Tibial artery (tissue), 4 donors: ENCODE data around the gene ZBTB6.

Experiments used
- DNase-seq, 2 donors: peaks; one replicate each; pipeline ENCODE4 v3.0.0-alpha.2; 2019
- H3K27ac ChIP-seq, 2 donors: fragments of 200-600 bp; sonication (generic) in 1 of 2; 1 replicate in 1 of 2; 2 replicates in 1 of 2; pipeline ENCODE4 v1.5.1; 2018 to 2019; ENCODE audit warnings: mild to moderate bottlenecking in 1 of 2
- H3K27me3 ChIP-seq, 2 donors: fragments of 200-600 bp; sonication (generic) in 1 of 2; one replicate each; pipeline versions ENCODE4 v1.5.1 to v1.6.0; 2016 to 2019
- H3K36me3 ChIP-seq, 3 donors: fragments of 200-600 bp; sonication (generic) in 2 of 3; one replicate each; pipeline ENCODE4 v1.5.1; 2016 to 2019; ENCODE audit warnings: mild to moderate bottlenecking in 2 of 3
- H3K4me1 ChIP-seq, 4 donors: fragments of 200-600 bp; sonication (generic) in 2 of 4; 1 replicate in 3 of 4; 2 replicates in 1 of 4; pipeline ENCODE4 v1.5.1; 2016 to 2019
- H3K4me3 ChIP-seq, 2 donors: fragments of 200-600 bp; sonication (generic) in 1 of 2; 1 replicate in 1 of 2; 2 replicates in 1 of 2; pipeline ENCODE4 v1.5.1; 2018 to 2019; ENCODE audit warnings: mild to moderate bottlenecking in 2 of 2
- H3K9me3 ChIP-seq, 3 donors: fragments of 200-600 bp; sonication (generic) in 1 of 3; one replicate each; pipeline ENCODE4 v1.5.1; 2016 to 2019
- intact Hi-C: fragments of 100-400 bp; cut with DNase I; formaldehyde crosslinking; loops from one replicate; pipeline ENCODE4 v1.15.0; 2023; ENCODE audit warnings: low total_unique reads
- TF ChIP-seq, protein P1 (sequence below), 2 experiments: fragments of 200-600 bp in 1 of 2; fragments of 450-650 bp in 1 of 2; IDR thresholded peaks; one replicate each; pipeline ENCODE4 v1.5.1; 2017 to 2019; ENCODE audit warnings: antibody characterized with exemption in 2 of 2, mild to moderate bottlenecking in 1 of 2, moderate library complexity in 1 of 2

Gene ZBTB6, protein sequence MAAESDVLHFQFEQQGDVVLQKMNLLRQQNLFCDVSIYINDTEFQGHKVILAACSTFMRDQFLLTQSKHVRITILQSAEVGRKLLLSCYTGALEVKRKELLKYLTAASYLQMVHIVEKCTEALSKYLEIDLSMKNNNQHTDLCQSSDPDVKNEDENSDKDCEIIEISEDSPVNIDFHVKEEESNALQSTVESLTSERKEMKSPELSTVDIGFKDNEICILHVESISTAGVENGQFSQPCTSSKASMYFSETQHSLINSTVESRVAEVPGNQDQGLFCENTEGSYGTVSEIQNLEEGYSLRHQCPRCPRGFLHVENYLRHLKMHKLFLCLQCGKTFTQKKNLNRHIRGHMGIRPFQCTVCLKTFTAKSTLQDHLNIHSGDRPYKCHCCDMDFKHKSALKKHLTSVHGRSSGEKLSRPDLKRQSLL

DNA sequence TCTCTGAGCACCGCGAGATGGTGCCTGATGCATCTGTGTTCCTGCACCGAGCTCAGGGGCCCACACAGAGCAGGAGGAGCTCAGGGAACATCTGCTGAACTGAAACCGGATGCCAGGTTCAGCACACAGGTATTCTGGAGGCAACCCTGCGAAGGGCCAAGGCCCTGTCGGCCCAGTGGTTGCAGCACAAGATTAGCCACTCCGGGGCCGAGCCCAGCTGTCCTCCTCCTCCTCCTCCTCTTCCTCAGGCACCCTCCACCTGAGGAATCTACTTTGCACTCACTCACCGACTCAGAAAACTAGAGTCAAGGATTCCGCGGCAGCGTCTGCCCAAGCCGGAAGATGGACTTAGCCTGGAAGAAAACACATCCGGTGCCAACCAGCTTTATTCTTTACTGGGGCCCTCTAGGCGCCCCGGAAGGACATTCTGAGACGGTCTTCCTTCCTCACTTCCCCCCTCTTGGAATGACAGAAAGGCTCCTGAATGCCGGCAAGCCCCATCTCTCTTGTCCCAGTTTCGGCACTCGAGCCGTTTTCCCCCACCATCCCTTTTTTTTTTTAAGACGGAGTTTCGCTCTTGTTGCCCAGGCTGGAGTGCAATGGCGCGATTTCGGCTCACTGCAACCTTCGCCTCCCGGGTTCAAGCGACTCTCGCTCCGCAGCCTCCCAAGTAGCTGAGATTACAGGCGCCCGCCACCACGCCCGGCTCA, at the start of gene ZBTB6:
Gene ZBTB6, minus strand, starts transcription at position 360 of the 710 bp plus-strand sequence. CDS start 1,251 bp downstream, outside the sequence.
- peak within 1 kb of the TSS; percentile 60 to 76 for H3K4me3 ChIP-seq
- intact Hi-C loops, result no loop called here
- H3K36me3 ChIP-seq, result peaks cover 12 to 22% (median 18%) of the 10 kb centered on the region in 3 donors
- TF ChIP-seq, protein P1, sequence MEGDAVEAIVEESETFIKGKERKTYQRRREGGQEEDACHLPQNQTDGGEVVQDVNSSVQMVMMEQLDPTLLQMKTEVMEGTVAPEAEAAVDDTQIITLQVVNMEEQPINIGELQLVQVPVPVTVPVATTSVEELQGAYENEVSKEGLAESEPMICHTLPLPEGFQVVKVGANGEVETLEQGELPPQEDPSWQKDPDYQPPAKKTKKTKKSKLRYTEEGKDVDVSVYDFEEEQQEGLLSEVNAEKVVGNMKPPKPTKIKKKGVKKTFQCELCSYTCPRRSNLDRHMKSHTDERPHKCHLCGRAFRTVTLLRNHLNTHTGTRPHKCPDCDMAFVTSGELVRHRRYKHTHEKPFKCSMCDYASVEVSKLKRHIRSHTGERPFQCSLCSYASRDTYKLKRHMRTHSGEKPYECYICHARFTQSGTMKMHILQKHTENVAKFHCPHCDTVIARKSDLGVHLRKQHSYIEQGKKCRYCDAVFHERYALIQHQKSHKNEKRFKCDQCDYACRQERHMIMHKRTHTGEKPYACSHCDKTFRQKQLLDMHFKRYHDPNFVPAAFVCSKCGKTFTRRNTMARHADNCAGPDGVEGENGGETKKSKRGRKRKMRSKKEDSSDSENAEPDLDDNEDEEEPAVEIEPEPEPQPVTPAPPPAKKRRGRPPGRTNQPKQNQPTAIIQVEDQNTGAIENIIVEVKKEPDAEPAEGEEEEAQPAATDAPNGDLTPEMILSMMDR (IDR thresholded peaks at IDR 0.05), result no peak
- H3K9me3 ChIP-seq, result no peaks in the 10 kb centered on the region
- peak; percentile 69 to 83 for DNase-seq
- H3K4me1 ChIP-seq, result peaks cover 0 to 17% (median 16%) of the 10 kb centered on the region in 4 donors
- H3K27me3 ChIP-seq, result no peaks in the 10 kb centered on the region
- peak within 1 kb of the TSS; percentile 70 to 73 for H3K27ac ChIP-seq

DNA sequence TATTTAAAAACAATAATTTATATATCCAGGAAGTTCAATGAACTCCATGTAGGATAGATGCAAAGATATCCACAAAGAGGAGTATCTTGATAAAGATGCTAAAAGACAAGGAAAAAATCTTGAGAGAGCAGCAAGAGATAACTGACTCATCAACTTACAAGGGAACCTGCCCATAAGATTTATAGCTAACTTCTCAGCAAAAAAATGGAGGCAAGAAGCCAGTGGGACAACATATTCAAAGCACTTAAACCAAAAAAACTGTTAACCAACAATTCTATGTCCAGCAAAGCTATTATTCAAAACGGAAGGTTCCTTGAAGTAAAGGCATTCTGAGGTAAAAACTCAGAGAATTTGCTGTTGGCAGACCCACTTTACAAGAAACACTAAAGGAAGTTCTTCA, 48.0 kb upstream of the ZBTB6 start:
- intact Hi-C loops, result no loop called here
- Histone ChIP-seq H3K36me3 (peaks cover 6 to 29% (median 24%) of the 10 kb centered on the region in 3 donors), H3K27me3 (no peaks in the 10 kb centered on the region), H3K9me3 (no peaks in the 10 kb centered on the region), H3K4me1 (peaks cover 0 to 19% (median 1%) of the 10 kb centered on the region in 4 donors), H3K4me3 (no peak overlapping the region), H3K27ac (no peak overlapping the region)
- TF ChIP-seq, protein P1 (IDR thresholded peaks at IDR 0.05), result no peak
- no peak for DNase-seq

DNA sequence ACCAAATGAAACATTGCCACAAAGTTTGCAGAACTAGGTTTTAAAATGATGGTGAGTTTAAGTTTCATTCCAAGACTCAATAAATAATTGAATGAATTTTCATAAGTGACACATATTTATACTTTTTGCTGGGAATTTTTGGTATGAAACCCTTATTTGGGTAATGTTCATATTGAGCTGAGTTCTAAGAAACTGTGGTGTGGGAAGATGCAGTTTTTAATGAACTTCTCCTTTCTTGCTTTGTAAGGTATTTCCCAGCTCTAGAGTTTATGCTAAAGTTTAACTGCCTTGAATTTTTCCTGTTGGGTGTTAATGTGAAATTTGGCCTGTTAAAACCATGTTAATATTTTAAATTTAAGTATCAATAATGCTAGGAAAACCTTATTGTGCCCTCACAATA, 42.8 kb upstream of the ZBTB6 start:
- Histone ChIP-seq H3K4me1 (peaks cover 0 to 49% (median 16%) of the 10 kb centered on the region in 4 donors), H3K9me3 (no peaks in the 10 kb centered on the region), H3K36me3 (peaks cover 6 to 13% (median 8%) of the 10 kb centered on the region in 3 donors), H3K27me3 (no peaks in the 10 kb centered on the region), H3K4me3 (no peak overlapping the region), H3K27ac (no peak overlapping the region)
- intact Hi-C loops, result no loop called here
- TF ChIP-seq, protein P1 (IDR thresholded peaks at IDR 0.05), result no peak
- no peak for DNase-seq

DNA sequence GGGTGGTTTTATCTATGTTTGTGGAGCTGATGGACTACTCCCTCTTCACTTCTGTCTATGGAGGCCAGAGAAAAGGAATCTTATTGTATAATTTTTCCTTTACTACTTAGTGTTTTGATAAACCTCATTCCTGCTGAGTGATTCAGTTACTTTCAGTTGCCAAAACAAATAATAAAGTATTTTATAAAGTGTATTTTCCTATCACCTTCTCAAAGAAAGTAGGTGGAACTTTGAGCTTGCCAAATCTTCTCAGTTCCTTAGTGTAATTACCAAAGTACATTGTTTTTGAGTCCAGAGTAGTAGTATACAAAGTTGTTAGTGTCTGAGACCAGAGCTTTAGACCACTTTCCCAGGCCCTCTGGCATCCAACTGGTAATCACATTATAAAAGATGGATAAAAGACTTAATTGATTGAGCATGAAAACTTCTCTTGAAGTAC, 41.1 kb upstream of the ZBTB6 start:
- Histone ChIP-seq H3K4me3 (no peak overlapping the region), H3K27ac (peak overlapping the region in 1 of 2 donors; percentile 21), H3K27me3 (no peaks in the 10 kb centered on the region), H3K4me1 (peaks cover 0 to 62% (median 18%) of the 10 kb centered on the region in 4 donors), H3K9me3 (no peaks in the 10 kb centered on the region), H3K36me3 (no peaks in the 10 kb centered on the region)
- intact Hi-C loops, result no loop called here
- TF ChIP-seq, protein P1 (IDR thresholded peaks at IDR 0.05), result no peak
- no peak for DNase-seq

DNA sequence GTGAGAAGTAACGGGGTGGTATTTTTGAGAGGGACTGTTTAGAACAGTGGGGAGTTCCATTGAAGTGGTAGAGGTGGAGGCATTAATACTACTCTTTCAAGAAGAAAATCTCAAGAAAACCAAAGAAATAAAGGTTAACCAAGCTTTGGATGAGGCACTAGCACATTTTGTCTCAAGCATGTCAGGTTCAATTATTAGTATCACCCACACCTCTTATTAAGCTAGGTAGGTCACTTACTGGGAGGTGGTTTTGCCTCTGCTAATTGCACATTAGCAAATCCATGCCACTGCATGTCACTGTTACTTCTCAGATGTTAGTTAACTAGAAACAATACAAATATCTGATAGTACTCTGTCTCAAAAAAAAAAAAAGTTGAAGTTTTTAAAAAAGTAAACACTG, 37.9 kb upstream of the ZBTB6 start:
- H3K36me3 ChIP-seq, result no peaks in the 10 kb centered on the region
- TF ChIP-seq, protein P1 (IDR thresholded peaks at IDR 0.05), result no peak
- no peak for DNase-seq
- no peak overlapping the region for H3K4me3 ChIP-seq
- intact Hi-C loops, result no loop called here
- no peaks in the 10 kb centered on the region for H3K9me3 ChIP-seq
- H3K27ac ChIP-seq, result no peak overlapping the region
- peaks cover 0 to 73% (median 18%) of the 10 kb centered on the region in 4 donors for H3K4me1 ChIP-seq
- no peaks in the 10 kb centered on the region for H3K27me3 ChIP-seq
